ENCODE data around the gene TOR1AIP2. TPM values are rescaled to one million over a fixed set of nuclear protein-coding genes. Genes with fewer than 3 reads are reported as not detected.

The TOR1AIP2 gene
- total and polyA plus RNA-seq, 10 of the 15 experiments (the other 5 are each of a cell fraction or from before 2014, with no cell fraction given): 5.3 to 38.9 (median 15.4) TPM

- no peaks in the 10 kb centered on the region for H3K9me3 ChIP-seq (replicated peaks; ENCODE audit: control insufficient read depth, insufficient read depth, low read length)
- ChIA-PET POLR2A (no interaction called here), CTCF (interaction anchor here (1.6 to 19.2 kb wide), 9 partner anchors 10 to 729 kb away, joined by 5 to 938 read pairs (median 20); no protein-coding TSS in a partner anchor), RAD21 (ENCODE audit: unreplicated experiment) (interaction anchor here (2.3 to 13.1 kb wide), 2 partner anchors 46 to 102 kb away, joined by 5 to 474 read pairs; no protein-coding TSS in a partner anchor), SMC1A (ENCODE audit: uncharacterized antibody, unreplicated experiment) (interaction anchor here (1.0 to 10.8 kb wide), 6 partner anchors 12 to 371 kb away, joined by 3 to 295 read pairs (median 18); no protein-coding TSS in a partner anchor)
- intact Hi-C loops (cut with micrococcal nuclease; ENCODE audit: unreplicated experiment): no loop called here
- H3K4me2 ChIP-seq (ENCODE audit: control insufficient read depth, insufficient read depth): no peak overlapping the region
- DNase-seq (ENCODE audit: low read depth, low spot score): no peak
- TF ChIP-seq CHD1 (IDR thresholded peaks at IDR 0.05; ENCODE audit: low read depth, low read length): no peak
- no peak for TF ChIP-seq SRF (IDR thresholded peaks at IDR 0.05; ENCODE audit: low read depth in 2 of 2, low read length in 2 of 2)
- no peak for TF ChIP-seq GATAD2B (conservative IDR thresholded peaks at IDR 0.05; ENCODE audit: low read depth)
- TF ChIP-seq ZNF687 (IDR thresholded peaks at IDR 0.05): no peak
- no peak for TF ChIP-seq RAD51 (IDR thresholded peaks at IDR 0.05)
- no peak for TF ChIP-seq SKIL (IDR thresholded peaks at IDR 0.05; ENCODE audit: low read depth, poor library complexity, severe bottlenecking)
- TF ChIP-seq TBL1XR1 (IDR thresholded peaks at IDR 0.05; ENCODE audit: low read depth, low read length): no peak
- H3K27ac ChIP-seq (ENCODE audit: control insufficient read depth, insufficient read depth): no peak overlapping the region
- peak; percentile 54 for ATAC-seq
- no peaks in the 10 kb centered on the region for H3K36me3 ChIP-seq (ENCODE audit: control insufficient read depth in 2 of 2, insufficient read depth in 2 of 2, low read length in 1 of 2)
- BruUV-seq (replicated peaks): no TSS peak
- FAIRE-seq: no peak
- no peaks in the 10 kb centered on the region for H3K79me2 ChIP-seq (ENCODE audit: control insufficient read depth, insufficient read depth, low read length)
- 40% methylated on average over 1 of the region's 1 CpG for WGBS (ENCODE audit: insufficient coverage, insufficient replicate concordance, low lambda C conversion rate, missing lambda C conversion rate)
- peaks cover 0 to 4% of the 10 kb centered on the region in 2 experiments; a peak in 2 of 4 replicates for H3K27me3 ChIP-seq (replicated peaks in 1 of 2; ENCODE audit: control insufficient read depth in 2 of 2, insufficient read depth in 2 of 2, low read length in 1 of 2)
- no peaks in the 10 kb centered on the region for H4K20me1 ChIP-seq (ENCODE audit: control insufficient read depth, insufficient read depth)
- no peaks in the 10 kb centered on the region for H3K4me1 ChIP-seq (ENCODE audit: control insufficient read depth, insufficient read depth, low read length)
- H3K4me3 ChIP-seq: no peak overlapping the region
- in situ Hi-C loops (cut with MboI): loop anchor here (5.0 to 25.0 kb wide), 2 partner anchors 91 to 721 kb away; partner anchors contain the start of gene TOR3A
- H3K9ac ChIP-seq (ENCODE audit: control insufficient read depth, insufficient read depth, low read length): no peak overlapping the region
- no peak overlapping the region for H2AFZ ChIP-seq (ENCODE audit: control insufficient read depth, low read depth, low read length)
These were observed 69.1 kb downstream of the TOR1AIP2 start for GRCh38 chr1:179808503-179808902.
